Mesenchymal stem cell (in vitro differentiated cells and primary cell): ENCODE measurements around the gene PDE7B.

Experiments used
- DNase-seq: peaks from one replicate; pipeline ENCODE4 v3.0.0-alpha.2; 2013
- H2AFZ ChIP-seq: one replicate; pipeline ENCODE4 v1.6.1; 2013; ENCODE audit warnings: low read depth, mild to moderate bottlenecking, control low read depth, inconsistent platforms, low read length, moderate library complexity
- H2AK5ac ChIP-seq: 2 replicates; pipeline ENCODE4 v1.6.1; 2013; ENCODE audit warnings: low read length, moderate library complexity, mild to moderate bottlenecking, inconsistent platforms; ENCODE audit not compliant: severe bottlenecking
- H2BK120ac ChIP-seq: one replicate; pipeline ENCODE4 v1.6.1; 2013; ENCODE audit warnings: low read depth, mild to moderate bottlenecking, inconsistent platforms, low read length, moderate library complexity
- H2BK12ac ChIP-seq, 2 experiments: one replicate each; pipeline ENCODE4 v1.6.1; 2013; ENCODE audit warnings: inconsistent platforms in 2 of 2, low read length in 2 of 2, mild to moderate bottlenecking in 2 of 2, moderate library complexity in 2 of 2, control low read depth in 1 of 2
- H2BK15ac ChIP-seq: one replicate; pipeline ENCODE4 v1.6.1; 2013; ENCODE audit warnings: mild to moderate bottlenecking, low read depth, inconsistent platforms; ENCODE audit not compliant: poor library complexity, severe bottlenecking
- H2BK5ac ChIP-seq: 2 replicates; pipeline ENCODE4 v1.6.1; 2013; ENCODE audit warnings: low read depth, mild to moderate bottlenecking, low read length, control low read depth, inconsistent platforms; ENCODE audit not compliant: poor library complexity, severe bottlenecking
- H3K14ac ChIP-seq, 2 experiments: one replicate each; pipeline ENCODE4 v1.6.1; 2013; ENCODE audit warnings: inconsistent platforms in 2 of 2, low read length in 2 of 2, control low read depth in 1 of 2, mild to moderate bottlenecking in 1 of 2, moderate library complexity in 1 of 2
- H3K18ac ChIP-seq, 2 experiments: one replicate each; pipeline ENCODE4 v1.6.1; 2013; ENCODE audit warnings: inconsistent platforms in 2 of 2, low read length in 2 of 2, control low read depth in 1 of 2, low read depth in 1 of 2, mild to moderate bottlenecking in 1 of 2
- H3K23ac ChIP-seq, 2 experiments: one replicate each; pipeline ENCODE4 v1.6.1; 2013; ENCODE audit warnings: inconsistent platforms in 2 of 2, low read length in 2 of 2, mild to moderate bottlenecking in 2 of 2, moderate library complexity in 2 of 2, control low read depth in 1 of 2
- H3K27ac ChIP-seq: 2 replicates; pipeline ENCODE4 v1.5.1; 2013; ENCODE audit warnings: mild to moderate bottlenecking, moderate library complexity, low read length, control low read depth, inconsistent platforms; ENCODE audit not compliant: poor library complexity, severe bottlenecking
- H3K27me3 ChIP-seq, 2 experiments: 2 replicates each; pipeline versions ENCODE4 v1.6.1 to v1.7.0; 2013; ENCODE audit warnings: low read length in 2 of 2, mild to moderate bottlenecking in 2 of 2, moderate library complexity in 2 of 2, control low read depth in 1 of 2, inconsistent platforms in 1 of 2; ENCODE audit not compliant: control insufficient read depth in 1 of 2, insufficient read depth in 1 of 2
- H3K36me3 ChIP-seq, 2 experiments: 2 replicates each; pipeline versions ENCODE4 v1.6.1 to v1.7.0; 2013; ENCODE audit warnings: low read length in 2 of 2, control low read depth in 1 of 2, inconsistent platforms in 1 of 2, low read depth in 1 of 2, mild to moderate bottlenecking in 1 of 2; ENCODE audit not compliant: insufficient read depth in 2 of 2, control insufficient read depth in 1 of 2
- H3K4ac ChIP-seq, 2 experiments: one replicate each; pipeline ENCODE4 v1.6.1; 2013; ENCODE audit warnings: inconsistent platforms in 2 of 2, low read length in 2 of 2, mild to moderate bottlenecking in 2 of 2, moderate library complexity in 2 of 2, control low read depth in 1 of 2, low read depth in 1 of 2
- H3K4me1 ChIP-seq: 2 replicates; pipeline ENCODE4 v1.6.1; 2013; ENCODE audit warnings: low read depth, low read length, control low read depth; ENCODE audit not compliant: control insufficient read depth, insufficient read depth
- H3K4me2 ChIP-seq: 2 replicates; pipeline ENCODE4 v1.6.1; 2013; ENCODE audit warnings: low read length, mild to moderate bottlenecking, inconsistent platforms; ENCODE audit not compliant: poor library complexity, severe bottlenecking
- H3K4me3 ChIP-seq, 2 experiments: 2 replicates each; pipeline versions ENCODE4 v1.5.1 to v1.7.0; 2013; ENCODE audit warnings: low read length in 2 of 2, mild to moderate bottlenecking in 2 of 2, control low read depth in 1 of 2, low read depth in 1 of 2; ENCODE audit not compliant: insufficient read depth in 1 of 2
- H3K79me1 ChIP-seq: replicated peaks from 2 replicates; pipeline ENCODE4 v1.6.1; 2013; ENCODE audit warnings: mild to moderate bottlenecking, control low read depth, low read length, inconsistent platforms; ENCODE audit not compliant: poor library complexity, severe bottlenecking
- H3K9ac ChIP-seq: 2 replicates; pipeline ENCODE4 v1.7.0; 2013; ENCODE audit warnings: mild to moderate bottlenecking, low read length, moderate library complexity
- H3K9me3 ChIP-seq: 2 replicates; pipeline ENCODE4 v1.7.0; 2013; ENCODE audit warnings: mild to moderate bottlenecking, low read length; ENCODE audit not compliant: control insufficient read depth
- H4K8ac ChIP-seq: one replicate; pipeline ENCODE4 v1.6.1; 2013; ENCODE audit warnings: inconsistent platforms, mild to moderate bottlenecking, low read length, moderate library complexity
- H4K91ac ChIP-seq: one replicate; pipeline ENCODE4 v1.6.1; 2013; ENCODE audit warnings: mild to moderate bottlenecking, low read length, inconsistent platforms
- WGBS: methylation state at CpG from one replicate; pipeline ENCODE4 v1.1.7; 2013; ENCODE audit warnings: mixed read lengths; 5-methylcytosine and 5-hydroxymethylcytosine counted together

Gene PDE7B

GRCh38 chr6:136118787-136119186 is 267.3 kb downstream of the PDE7B start:
- Histone ChIP-seq H3K9ac (peak overlapping the region; percentile 61), H3K36me3 (peaks cover 0 to 42% of the 10 kb centered on the region in 2 experiments), H3K9me3 (no peaks in the 10 kb centered on the region), H3K18ac (no peak overlapping the region), H4K91ac (no peak overlapping the region), H2AK5ac (no peak overlapping the region), H3K4me3 (no peak overlapping the region), H3K4me1 (peaks cover 1% of the 10 kb centered on the region), H3K79me1 (no peaks in the 10 kb centered on the region), H3K4ac (no peak overlapping the region), H3K23ac (no peak overlapping the region), H3K4me2 (no peak overlapping the region), H2BK5ac (no peak overlapping the region), H4K8ac (no peak overlapping the region), H3K27ac (no peak overlapping the region), H3K14ac (no peak overlapping the region), H2AFZ (no peak overlapping the region), H2BK12ac (no peak overlapping the region), H2BK15ac (no peak overlapping the region), H2BK120ac (no peak overlapping the region), H3K27me3 (no peaks in the 10 kb centered on the region)
- DNase-seq, result no peak
- WGBS, result 94% methylated on average over 4 of the region's 6 CpGs

GRCh38 chr6:136123468-136123867 is 272.0 kb downstream of the PDE7B start:
- 71% methylated on average over 1 of the region's 1 CpG for WGBS
- H3K4me1 ChIP-seq, result no peaks in the 10 kb centered on the region
- no peak overlapping the region for H3K4ac ChIP-seq
- H3K36me3 ChIP-seq, result peaks cover 0 to 31% of the 10 kb centered on the region in 2 experiments
- no peak overlapping the region for H3K4me3 ChIP-seq
- no peak overlapping the region for H2AK5ac ChIP-seq
- no peak overlapping the region for H4K8ac ChIP-seq
- H2BK120ac ChIP-seq, result no peak overlapping the region
- no peaks in the 10 kb centered on the region for H3K27me3 ChIP-seq
- H4K91ac ChIP-seq, result no peak overlapping the region
- H3K14ac ChIP-seq, result no peak overlapping the region
- peak; percentile 23 for DNase-seq
- no peak overlapping the region for H3K27ac ChIP-seq
- no peaks in the 10 kb centered on the region for H3K9me3 ChIP-seq
- no peak overlapping the region for H2BK15ac ChIP-seq
- no peak overlapping the region for H2AFZ ChIP-seq
- H3K79me1 ChIP-seq, result no peaks in the 10 kb centered on the region
- peak overlapping the region; percentile 26 for H3K9ac ChIP-seq
- no peak overlapping the region for H3K23ac ChIP-seq
- H2BK12ac ChIP-seq, result no peak overlapping the region
- no peak overlapping the region for H2BK5ac ChIP-seq
- H3K4me2 ChIP-seq, result no peak overlapping the region
- H3K18ac ChIP-seq, result no peak overlapping the region

- 89% methylated on average over 2 of the region's 2 CpGs for WGBS
- no peaks in the 10 kb centered on the region for H3K4me1 ChIP-seq
- no peak for DNase-seq
- H2BK120ac ChIP-seq, result no peak overlapping the region
- no peak overlapping the region for H2AK5ac ChIP-seq
- H4K91ac ChIP-seq, result no peak overlapping the region
- H3K18ac ChIP-seq, result no peak overlapping the region
- no peak overlapping the region for H3K4me3 ChIP-seq
- no peak overlapping the region for H3K27ac ChIP-seq
- no peaks in the 10 kb centered on the region for H3K9me3 ChIP-seq
- H3K14ac ChIP-seq, result no peak overlapping the region
- H2BK5ac ChIP-seq, result no peak overlapping the region
- no peak overlapping the region for H2AFZ ChIP-seq
- H2BK15ac ChIP-seq, result no peak overlapping the region
- no peaks in the 10 kb centered on the region for H3K79me1 ChIP-seq
- no peak overlapping the region for H2BK12ac ChIP-seq
- H3K36me3 ChIP-seq, result peaks cover 0 to 35% of the 10 kb centered on the region in 2 experiments
- no peak overlapping the region for H3K9ac ChIP-seq
- H3K4ac ChIP-seq, result no peak overlapping the region
- no peak overlapping the region for H4K8ac ChIP-seq
- no peak overlapping the region for H3K4me2 ChIP-seq
- no peaks in the 10 kb centered on the region for H3K27me3 ChIP-seq
- H3K23ac ChIP-seq, result no peak overlapping the region
Observed at GRCh38 chr6:136125585-136125984, 274.1 kb downstream of the PDE7B start.

- no peak overlapping the region for H3K4me3 ChIP-seq
- no peak overlapping the region for H3K23ac ChIP-seq
- no peaks in the 10 kb centered on the region for H3K27me3 ChIP-seq
- H3K4ac ChIP-seq, result no peak overlapping the region
- peaks cover 0 to 25% of the 10 kb centered on the region in 2 experiments for H3K36me3 ChIP-seq
- H3K9ac ChIP-seq, result no peak overlapping the region
- no peak overlapping the region for H2AFZ ChIP-seq
- no peak overlapping the region for H3K27ac ChIP-seq
- no peak overlapping the region for H4K91ac ChIP-seq
- no peak overlapping the region for H3K14ac ChIP-seq
- H3K9me3 ChIP-seq, result no peaks in the 10 kb centered on the region
- no peak overlapping the region for H2BK120ac ChIP-seq
- no peak overlapping the region for H2BK15ac ChIP-seq
- no peak overlapping the region for H3K4me2 ChIP-seq
- no peak for DNase-seq
- H4K8ac ChIP-seq, result no peak overlapping the region
- H2BK5ac ChIP-seq, result no peak overlapping the region
- no peak overlapping the region for H2AK5ac ChIP-seq
- no peak overlapping the region for H2BK12ac ChIP-seq
- H3K4me1 ChIP-seq, result no peaks in the 10 kb centered on the region
- H3K79me1 ChIP-seq, result no peaks in the 10 kb centered on the region
- 95% methylated on average over 2 of the region's 2 CpGs for WGBS
- H3K18ac ChIP-seq, result no peak overlapping the region
Observed at GRCh38 chr6:136127873-136128272, 276.4 kb downstream of the PDE7B start.
